Stimulated activated CD8-positive, alpha-beta memory T cell treated with anti-CD3 and anti-CD28 coated beads, Interleukin-12 subunit alpha, Interleukin-12 subunit beta, amount 100 ng/mL, for 24 hours (primary cell): ENCODE measurements around the gene CCDC136.

Experiments used
- DNase-seq: peaks from one replicate; pipeline ENCODE4 v3.0.0-alpha.2; 2020; ENCODE audit errors: extremely low read depth

The CCDC136 gene

DNA sequence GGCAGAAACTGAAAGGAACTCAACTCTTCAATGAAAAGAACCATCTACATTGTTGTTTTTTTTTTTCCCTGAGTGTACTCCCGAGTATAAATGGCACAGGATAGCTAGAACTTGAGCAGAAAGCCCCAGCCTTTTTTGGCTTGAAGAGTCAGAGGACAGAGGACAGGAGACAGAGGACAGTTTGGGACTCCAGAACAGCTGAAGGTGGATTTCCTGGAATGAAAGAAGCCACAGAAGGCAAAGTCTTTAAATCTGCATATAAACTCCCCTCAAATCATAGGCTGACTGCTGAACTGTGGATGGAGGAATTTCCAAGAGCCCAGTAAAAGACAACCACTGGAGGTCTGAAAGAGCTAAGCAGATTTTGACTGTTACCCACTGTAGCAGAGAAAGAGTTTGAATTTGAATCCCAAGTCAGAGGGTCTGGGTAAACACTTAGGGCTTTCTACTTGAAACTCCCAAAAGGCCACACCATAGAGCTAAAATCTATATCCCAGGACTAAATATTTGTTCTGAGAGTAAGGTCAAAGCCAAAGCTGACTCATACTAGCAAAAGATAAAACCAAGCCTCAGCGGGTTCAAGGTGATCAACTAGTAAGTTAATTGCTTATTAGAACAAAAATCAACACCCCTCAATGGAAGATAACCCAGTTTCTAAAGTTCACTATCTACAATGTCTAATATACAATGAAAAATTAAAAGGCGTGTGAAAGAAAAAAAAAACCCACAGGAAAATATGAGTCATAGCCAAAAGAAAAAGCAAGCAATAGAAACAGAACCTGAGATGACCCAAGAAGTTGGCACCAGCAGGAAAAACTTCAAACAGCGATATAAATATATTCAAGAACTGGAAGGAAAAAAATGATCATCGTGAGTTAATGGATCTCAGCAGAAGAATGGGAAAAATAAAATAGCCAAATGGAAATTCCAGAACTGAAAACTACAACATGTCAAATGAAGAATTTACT, 14.3 kb upstream of the CCDC136 start:
- no peak for DNase-seq

DNA sequence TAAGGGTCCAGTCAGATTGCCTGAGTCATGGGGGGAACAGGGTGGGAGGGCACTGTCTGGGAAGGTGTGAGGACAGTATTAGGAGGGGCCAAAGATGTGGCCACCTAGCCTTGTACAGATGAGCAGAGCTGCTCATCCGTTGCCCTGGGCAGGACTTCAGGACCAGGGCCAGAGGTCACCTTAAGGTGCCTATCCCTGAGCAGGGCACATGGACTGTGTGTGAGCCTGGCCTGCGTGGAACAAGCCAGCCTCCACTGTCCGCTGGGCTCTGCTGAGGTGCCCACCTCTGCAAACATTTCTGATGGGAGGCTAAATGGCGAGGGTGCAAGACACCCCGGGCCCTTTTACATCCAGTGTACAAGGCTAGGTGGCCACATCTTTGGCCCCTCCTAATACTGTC, 12.8 kb upstream of the CCDC136 start:
- DNase-seq: no peak

DNA sequence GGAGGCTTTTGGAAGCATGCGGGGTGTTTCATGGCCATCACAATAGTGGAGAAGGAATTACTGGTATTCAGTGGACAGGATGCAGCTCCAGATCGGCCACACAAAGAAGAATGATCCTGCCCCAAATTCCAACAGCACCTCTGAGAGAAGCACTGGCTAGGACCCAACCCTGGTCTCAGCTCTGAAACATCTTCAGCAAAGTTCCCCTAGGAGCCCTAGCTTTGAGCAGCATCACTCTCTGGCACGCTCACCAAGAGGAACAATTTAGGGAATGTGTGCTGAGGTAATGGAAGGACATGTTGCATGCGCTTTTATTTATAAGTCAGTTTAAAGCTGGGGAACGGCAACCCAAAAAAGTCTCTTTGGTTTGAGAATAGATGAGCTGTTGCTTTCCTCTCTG, 10.6 kb upstream of the CCDC136 start:
- no peak for DNase-seq

DNA sequence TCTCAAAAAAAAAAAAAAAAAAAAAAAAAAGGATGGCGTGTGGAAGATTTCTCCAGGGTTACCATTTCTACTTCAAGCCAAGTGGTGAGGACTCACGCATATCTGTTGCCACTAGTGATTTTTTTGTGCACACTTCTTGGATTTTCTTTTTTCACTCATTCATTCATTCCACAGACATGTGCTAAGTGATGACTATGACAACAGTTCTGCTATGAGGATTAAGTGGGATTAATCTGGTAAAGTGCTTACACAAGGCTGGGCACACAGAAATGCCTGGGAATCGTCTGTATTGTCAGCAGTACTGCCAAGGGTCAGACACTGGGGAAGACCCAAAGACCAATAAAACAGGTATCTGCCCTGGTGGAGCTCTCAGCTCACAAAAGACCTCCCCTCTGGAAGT, 9.9 kb upstream of the CCDC136 start:
- no peak for DNase-seq

DNA sequence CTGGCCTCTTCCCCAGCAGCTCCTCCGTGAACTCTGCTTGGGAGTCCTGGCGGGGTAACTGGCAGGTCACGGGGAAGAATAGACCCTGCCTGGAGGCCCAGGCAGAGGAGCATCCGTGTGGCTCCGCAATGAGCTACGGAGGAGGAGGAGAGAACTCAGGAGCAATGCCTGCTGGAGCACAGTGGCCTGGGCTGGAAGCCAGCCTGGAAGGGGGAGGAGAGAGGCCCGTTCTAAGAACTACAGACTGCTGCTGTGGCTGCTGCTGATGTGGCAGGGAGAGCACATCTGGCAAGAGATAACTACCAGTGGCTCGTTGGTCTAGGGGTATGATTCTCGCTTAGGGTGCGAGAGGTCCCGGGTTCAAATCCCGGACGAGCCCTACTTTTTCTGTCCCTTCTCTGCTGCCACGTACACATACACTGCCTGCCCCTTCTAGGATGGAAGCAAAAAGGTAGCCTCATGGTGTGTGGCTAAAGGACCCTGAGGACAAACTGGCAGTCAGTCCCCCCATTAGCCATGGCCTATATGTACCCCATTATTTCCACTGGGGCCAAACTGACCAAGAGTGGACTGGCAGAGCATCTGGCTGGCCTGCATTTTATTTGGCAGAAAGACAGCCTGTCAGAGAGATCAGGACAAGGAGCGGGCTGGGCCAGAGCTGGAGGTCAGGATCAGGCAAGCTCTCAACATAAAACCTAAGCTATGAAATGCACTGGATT, 8.5 kb upstream of the CCDC136 start:
- DNase-seq: no peak

DNA sequence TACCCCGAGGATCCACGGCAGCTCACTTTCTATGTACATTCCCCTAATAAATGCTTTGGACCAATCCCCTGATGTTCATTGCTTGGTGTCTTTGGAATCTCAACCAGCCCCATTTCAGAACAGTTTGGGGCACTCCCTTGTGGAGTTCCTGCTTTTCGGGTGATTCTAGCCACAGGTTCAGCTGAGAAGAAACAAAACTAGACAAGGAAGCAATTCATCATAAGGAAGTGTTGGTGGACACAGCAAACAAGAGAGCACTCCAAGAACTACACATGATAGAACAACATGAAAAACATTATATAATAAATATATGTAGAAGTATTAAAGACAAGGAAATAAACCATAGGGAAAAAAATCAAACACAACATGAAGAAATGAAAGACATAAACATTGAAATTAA, 6.0 kb upstream of the CCDC136 start:
- no peak for DNase-seq

DNA sequence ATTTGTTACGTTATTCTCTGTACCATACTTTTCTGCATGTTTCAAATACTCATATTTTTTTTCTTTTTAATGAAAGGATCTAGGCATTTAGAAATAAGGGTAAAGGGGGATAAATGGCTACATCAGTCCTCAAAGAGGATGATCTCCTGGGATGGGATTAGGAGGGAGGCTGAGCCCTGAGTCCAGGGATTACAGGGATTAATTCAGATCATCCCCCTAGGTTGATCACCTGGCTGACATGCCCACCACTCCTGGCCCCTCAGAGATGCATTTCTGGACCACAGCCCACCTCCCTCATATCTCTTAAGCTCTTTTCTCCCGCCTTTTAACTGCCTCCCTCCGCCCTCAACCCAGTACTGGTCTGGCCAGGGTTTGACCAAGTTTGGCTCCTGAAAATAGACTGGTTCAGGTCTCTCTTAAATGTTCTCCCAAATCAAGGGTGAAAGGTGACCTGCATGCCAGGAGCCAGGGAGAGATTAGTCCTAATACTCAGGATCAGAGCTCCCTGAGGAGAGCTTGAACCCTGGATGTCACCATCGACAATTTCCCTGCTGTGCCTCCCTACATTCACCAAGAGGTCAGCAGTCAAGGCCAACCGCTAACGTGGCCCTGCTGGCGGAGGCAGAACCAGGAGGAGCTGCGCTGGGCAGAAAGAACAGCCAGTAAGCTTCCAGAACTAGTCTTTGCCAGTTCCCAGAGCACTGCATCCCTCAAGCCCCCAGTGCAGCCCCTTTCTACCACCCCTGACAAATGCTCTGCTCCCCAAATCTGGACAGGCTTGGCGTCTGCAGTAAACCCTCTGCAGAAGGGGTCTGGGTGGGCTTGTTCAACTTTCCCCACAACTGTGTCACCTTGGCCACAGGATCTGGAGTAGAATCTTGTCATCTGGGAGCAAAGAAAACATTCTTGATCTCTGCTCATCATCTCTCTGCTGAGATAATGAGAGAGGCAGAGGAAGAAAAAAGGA, 3.0 kb upstream of the CCDC136 start:
- DNase-seq: no peak

DNA sequence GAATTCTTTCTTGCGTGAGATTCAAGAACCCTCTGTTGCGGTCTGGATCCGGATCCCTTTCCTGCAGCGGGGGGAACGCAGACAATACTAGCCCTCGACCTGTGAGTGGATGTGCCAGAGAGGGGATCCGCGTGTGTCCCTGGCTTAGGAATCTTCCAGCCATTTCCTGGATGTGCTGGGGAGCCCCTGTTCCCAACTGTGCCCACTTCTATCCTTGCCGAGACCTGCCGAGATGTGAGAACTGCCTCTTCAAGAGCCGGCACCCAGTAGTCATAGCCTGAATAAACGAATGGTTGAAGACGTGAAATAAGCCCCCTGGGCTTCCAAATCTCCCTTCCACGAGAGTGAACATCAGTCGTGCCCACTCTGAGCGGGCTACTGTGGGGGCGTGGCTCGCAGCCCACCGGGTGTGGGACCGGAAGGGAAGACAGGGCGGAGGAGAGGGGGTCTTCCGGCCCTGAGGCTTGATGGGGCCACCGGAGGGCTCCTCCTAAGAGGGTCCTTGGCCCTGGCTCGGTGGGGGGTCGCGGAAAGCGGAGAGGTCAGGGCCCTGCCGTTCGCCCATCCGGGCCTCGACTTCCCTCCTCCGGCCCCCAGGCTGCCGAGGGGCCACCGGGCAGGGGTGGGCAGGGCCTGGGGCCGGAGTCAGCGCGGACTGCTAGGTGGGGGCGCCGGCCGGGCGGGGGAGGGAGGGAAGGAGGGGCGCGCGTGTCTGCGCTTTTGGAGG, 1.3 kb upstream of the CCDC136 start:
- no peak for DNase-seq

DNA sequence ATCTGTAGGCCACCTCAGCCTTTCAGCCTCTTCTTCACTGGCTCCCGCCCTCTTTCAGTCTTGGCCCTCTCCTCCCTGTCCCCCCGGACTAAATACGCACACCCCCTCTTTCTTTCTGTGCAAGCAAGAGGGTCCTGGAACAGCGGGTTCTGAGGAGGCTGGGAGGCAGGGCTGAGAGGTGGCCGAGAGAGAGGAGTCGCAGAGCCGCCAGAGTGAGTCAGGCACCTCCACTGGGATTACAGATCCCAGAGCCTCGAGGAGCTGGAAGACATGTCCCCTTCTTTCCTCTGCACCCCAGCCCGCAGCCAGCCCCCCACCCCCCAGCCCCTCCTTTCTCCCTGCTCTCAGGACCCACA, 182 bp downstream of the CCDC136 start:
- DNase-seq: no peak

DNA sequence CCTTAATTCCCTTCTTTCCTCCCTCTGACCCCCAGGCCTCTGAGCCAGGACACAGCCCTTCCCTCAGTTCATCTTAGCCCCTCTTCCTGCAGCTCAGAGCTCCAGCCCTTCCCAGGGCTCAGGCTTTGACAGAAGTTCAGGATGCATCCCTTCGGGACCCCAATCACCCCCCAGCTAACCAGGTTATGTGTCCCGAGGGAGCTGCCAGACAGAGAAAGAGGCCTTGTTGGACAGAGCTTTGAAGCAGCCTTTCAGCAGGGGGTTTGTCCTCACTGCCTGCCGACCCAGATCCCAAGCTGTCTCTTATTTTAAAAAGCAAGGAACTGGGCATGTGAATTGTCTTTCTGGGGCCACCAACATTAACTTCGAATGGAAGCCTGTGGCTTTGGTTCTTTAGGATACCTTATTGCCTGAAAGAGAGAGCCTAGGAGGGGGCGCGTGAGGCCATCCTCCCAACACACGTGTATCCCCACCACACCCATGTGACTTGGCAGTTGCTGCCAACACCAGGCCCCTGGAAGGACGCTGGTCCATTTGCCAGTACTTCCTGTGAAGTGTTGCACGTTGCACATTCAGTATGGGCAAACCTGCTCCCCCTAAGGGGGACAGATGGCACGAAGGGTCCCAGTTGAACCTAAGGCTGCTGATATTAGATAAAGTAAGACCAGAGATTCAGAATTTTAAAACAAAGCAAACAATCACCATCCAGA, 858 bp downstream of the CCDC136 start:
- no peak for DNase-seq

DNA sequence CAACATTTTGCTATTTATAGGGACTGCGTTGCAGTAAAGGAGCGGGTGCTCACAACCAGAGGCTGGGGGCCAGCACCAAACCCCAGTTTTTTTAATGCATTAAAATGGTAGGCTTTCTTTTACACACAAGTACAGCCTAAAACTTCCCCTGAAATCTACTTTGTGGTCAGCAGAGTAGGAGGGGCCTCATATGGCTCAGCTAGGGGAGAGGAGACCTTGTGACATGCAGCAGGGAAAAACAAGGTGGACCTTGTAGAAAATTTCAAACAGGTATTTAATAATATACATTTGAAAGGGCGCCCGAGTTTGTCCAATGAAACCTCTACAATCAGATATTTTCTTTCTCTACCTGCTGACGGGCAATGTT, 1.4 kb downstream of the CCDC136 start:
- no peak for DNase-seq

DNA sequence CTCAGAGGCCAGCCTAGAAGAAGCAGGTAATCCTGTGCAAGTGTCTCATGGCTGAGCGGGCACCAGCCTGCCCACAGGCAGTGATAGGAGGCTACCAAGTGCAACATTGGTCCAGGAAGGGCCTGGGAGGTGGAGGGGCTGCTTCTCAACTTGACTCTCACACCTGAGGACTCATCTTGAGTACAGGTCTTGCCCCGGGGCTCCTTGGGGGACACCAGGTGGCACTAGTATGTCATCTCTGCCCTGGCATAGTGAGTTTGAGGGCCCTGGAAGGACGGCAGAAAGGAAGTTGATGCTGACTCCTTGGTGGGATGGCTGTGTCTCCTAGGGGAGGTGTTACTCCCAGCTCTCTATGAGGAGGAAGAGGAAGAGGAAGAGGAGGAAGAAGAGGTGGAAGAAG, 2.3 kb downstream of the CCDC136 start:
- DNase-seq: no peak

DNA sequence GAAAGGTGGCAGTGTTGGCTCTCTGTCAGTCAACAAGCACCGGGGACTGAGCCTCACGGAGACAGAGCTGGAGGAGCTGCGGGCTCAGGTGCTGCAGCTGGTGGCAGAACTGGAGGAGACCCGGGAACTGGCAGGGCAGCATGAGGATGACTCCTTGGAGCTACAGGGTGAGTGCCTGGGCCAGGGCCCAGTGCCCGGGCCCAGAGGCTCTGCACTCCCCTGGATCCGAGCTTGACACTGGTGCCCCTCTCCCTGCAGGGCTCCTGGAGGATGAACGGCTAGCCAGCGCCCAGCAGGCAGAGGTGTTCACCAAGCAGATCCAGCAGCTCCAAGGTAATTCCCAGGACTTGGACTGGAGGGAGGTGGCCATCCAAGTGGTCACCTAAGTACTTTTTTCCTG, 2.7 kb downstream of the CCDC136 start:
- no peak for DNase-seq

DNA sequence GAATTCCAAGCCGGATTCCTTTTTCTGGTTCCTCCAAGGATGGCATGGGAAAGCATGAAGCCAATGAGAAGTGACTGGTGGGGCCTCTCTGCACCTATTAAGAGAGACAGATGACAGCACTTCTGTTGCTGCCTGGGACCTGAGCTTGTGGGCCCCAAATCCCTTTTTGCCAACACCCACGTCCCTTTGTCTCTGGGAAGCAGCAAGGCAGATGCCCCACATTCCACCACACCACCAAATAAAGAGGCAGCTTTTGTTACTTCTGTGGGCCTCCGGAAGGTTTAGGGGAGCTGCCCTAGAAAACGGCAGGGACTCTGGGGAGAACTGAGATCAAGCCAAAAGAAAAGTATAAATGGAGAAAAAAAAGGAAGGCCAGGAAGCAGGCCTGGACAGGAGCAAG, 3.4 kb downstream of the CCDC136 start:
- no peak for DNase-seq

DNA sequence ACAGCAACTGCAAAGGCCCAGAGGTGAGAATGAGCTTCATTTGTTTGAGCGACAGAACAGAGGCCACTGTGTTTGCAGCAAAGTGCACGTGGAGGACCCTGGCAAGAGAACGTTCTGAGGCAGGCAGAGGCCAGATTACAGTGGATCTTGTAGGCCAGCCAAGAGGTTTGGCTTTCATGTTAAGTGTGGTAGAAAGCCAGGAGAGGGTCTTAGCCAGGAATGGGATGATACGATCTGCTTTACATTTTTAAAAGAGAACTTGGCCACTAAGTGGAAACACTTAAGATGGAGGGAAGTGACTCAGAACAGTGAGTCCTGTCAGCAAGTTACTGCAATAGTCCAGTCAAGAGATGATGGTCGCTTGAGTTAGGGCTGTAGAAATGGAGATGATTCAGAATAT, 4.6 kb downstream of the CCDC136 start:
- DNase-seq: no peak

DNA sequence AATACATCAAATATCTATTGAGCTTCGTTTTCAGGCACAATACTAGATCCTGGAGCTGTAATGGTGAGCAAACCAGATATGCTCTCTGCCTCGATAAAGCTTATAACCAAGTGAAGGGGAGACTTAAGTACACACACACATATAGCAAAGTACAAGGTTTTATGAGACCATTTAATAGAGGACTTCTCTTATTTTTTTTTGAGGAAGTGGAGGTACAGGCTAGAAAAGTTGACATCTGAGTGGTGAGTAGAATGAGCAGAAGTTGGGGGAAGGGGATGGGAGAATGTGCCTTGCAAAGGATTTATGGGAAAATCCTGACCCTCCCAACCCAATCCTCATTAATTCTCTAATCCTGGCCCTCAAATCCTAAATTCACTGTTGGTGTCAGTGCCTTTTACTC, 7.7 kb downstream of the CCDC136 start:
- DNase-seq: no peak

DNA sequence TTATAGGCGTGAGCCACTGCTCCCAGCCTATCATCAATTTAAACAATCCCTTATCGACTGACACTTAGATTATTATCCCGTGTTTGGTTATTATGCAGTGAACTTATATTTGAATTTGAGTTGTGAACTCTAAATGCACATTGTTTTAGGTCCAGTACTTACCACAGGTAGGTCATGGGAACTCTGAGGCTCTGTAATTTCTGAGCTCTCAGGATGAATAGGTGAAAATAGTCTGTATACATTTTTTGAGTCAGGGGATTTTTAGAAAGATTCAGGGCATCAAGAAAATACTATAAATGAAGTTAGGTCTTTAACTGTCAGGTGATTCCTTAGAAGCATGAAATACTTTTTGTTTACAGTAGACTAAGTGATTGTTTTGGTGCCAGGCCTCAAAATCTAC, 8.8 kb downstream of the CCDC136 start:
- DNase-seq: no peak

DNA sequence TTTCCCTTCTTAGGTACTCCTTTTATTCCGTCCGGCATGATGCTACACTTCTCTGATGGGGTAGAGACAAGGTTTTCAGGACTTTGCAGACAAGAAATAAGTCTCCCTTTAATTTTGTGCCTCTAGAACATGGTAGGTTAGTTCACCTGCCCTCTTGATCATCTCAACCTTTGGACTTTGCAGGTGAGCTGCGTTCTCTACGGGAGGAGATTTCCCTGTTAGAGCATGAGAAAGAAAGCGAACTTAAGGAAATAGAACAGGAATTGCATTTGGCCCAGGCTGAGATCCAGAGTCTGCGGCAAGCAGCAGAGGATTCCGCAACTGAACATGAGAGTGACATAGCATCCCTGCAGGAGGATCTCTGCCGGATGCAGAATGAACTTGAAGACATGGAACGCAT, 9.2 kb downstream of the CCDC136 start:
- DNase-seq: no peak

DNA sequence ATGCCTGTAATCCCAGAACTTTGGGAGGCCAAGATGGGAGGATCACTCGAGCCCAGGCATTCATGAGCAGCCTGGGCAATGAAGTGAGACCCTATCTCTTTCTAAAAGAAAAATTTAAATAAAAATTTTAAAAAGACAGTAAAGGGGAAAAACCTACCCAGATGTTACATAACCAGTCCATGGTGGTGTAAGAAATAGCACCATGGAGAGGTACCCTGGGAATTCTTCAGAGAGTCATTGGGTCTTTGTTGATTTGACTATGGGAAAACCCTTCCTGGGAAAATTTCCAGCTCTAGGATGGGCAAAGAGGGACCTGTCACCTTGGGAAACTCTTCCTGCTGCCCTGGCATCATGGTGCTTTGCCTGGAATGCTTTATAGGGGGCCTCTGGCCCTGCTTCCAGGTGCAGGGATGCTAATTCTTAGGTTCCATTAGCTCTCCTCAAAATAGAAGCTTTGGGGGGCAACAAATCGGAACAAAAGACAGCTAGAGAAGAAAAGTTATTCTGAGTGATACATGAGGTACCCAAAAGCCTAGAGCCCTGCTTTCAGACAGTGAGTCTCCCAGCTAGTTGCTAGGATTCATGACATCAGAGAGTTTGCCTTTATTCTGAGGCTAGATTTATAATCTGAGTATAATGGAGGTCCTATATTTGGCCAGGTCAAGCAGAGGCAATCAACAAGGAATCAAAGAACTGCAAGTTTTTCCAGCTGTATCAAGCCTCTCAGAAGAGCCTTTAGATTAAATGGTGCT, 10.1 kb downstream of the CCDC136 start:
- no peak for DNase-seq

DNA sequence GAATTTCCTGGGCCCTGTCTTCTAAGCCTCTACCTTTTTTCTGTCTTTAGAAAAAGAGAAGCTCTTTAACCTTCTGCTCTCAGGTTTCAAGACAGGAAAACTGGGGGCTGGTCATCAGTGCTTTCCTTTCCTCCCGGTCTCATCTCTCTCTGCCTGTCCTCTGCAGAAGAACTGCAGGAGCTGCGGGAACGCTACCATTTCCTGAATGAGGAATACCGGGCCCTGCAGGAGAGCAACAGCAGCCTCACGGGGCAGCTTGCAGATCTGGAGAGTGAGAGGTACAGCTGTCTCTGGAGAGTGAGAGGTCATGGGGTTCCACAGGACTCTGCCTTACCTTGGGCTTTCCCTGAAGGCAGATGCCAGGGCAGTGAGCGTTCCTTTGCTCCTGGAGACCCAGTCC, 12.7 kb downstream of the CCDC136 start:
- DNase-seq: no peak
